ENCODE data around the gene PHLPP1. TPM values are rescaled to one million over a fixed set of nuclear protein-coding genes. Genes with fewer than 3 reads are reported as not detected.

The PHLPP1 gene
- total RNA-seq, 1 experiment from 2014 or later: 13.7 TPM

- no peak overlapping the region for H3K4me3 ChIP-seq (ENCODE audit: low read depth, low read length, poor library complexity, severe bottlenecking)
- ChIA-PET POLR2A (ENCODE audit: low non-redundant PET) (no interaction called here), CTCF (no interaction called here)
- no peaks in the 10 kb centered on the region for H3K27me3 ChIP-seq (replicated peaks; ENCODE audit: insufficient read depth, low read depth, low read length, poor library complexity)
- no peaks in the 10 kb centered on the region for H3K9me3 ChIP-seq (ENCODE audit: low read depth, low read length, poor library complexity, severe bottlenecking)
- DNase-seq (ENCODE audit: low spot score): no peak
- H3K27ac ChIP-seq (ENCODE audit: low read depth, low read length, poor library complexity, severe bottlenecking): no peak overlapping the region
- no peaks in the 10 kb centered on the region for H3K36me3 ChIP-seq (ENCODE audit: insufficient read depth, low read length, poor library complexity, severe bottlenecking)
- intact Hi-C loops (cut with micrococcal nuclease; ENCODE audit: unreplicated experiment): no loop called here
- no peaks in the 10 kb centered on the region for H3K4me1 ChIP-seq (ENCODE audit: insufficient read depth, low read length, poor library complexity, severe bottlenecking)
- TF ChIP-seq EZH2 (IDR thresholded peaks at IDR 0.05; ENCODE audit: borderline replicate concordance, low read depth, low read length, poor library complexity, severe bottlenecking) (no peak), CTCF (conservative IDR thresholded peaks at IDR 0.05; ENCODE audit: low read depth, low read length) (no peak)
- BruUV-seq (replicated peaks): no TSS peak
These were observed 223.1 kb downstream of the PHLPP1 start for GRCh38 chr18:62938487-62938886.

- Histone ChIP-seq H3K36me3 (ENCODE audit: insufficient read depth, low read length, poor library complexity, severe bottlenecking) (no peaks in the 10 kb centered on the region), H3K27ac (ENCODE audit: low read depth, low read length, poor library complexity, severe bottlenecking) (no peak overlapping the region), H3K4me1 (ENCODE audit: insufficient read depth, low read length, poor library complexity, severe bottlenecking) (no peaks in the 10 kb centered on the region), H3K4me3 (ENCODE audit: low read depth, low read length, poor library complexity, severe bottlenecking) (no peak overlapping the region), H3K27me3 (replicated peaks; ENCODE audit: insufficient read depth, low read depth, low read length, poor library complexity) (no peaks in the 10 kb centered on the region), H3K9me3 (ENCODE audit: low read depth, low read length, poor library complexity, severe bottlenecking) (no peaks in the 10 kb centered on the region)
- TF ChIP-seq EZH2 (IDR thresholded peaks at IDR 0.05; ENCODE audit: borderline replicate concordance, low read depth, low read length, poor library complexity, severe bottlenecking) (no peak), CTCF (conservative IDR thresholded peaks at IDR 0.05; ENCODE audit: low read depth, low read length) (no peak)
- intact Hi-C loops (cut with micrococcal nuclease; ENCODE audit: unreplicated experiment): no loop called here
- DNase-seq (ENCODE audit: low spot score): no peak
- no TSS peak for BruUV-seq (replicated peaks)
- POLR2A ChIA-PET (ENCODE audit: low non-redundant PET): interaction anchor here (0.6 kb wide), 1 partner anchor 423 kb away, joined by 6 read pairs; no protein-coding TSS in a partner anchor
- CTCF ChIA-PET: no interaction called here
These were observed 224.1 kb downstream of the PHLPP1 start for GRCh38 chr18:62939433-62939832.

- Histone ChIP-seq H3K9me3 (ENCODE audit: low read depth, low read length, poor library complexity, severe bottlenecking) (no peaks in the 10 kb centered on the region), H3K27me3 (replicated peaks; ENCODE audit: insufficient read depth, low read depth, low read length, poor library complexity) (no peaks in the 10 kb centered on the region), H3K36me3 (ENCODE audit: insufficient read depth, low read length, poor library complexity, severe bottlenecking) (no peaks in the 10 kb centered on the region), H3K4me3 (ENCODE audit: low read depth, low read length, poor library complexity, severe bottlenecking) (no peak overlapping the region), H3K4me1 (ENCODE audit: insufficient read depth, low read length, poor library complexity, severe bottlenecking) (no peaks in the 10 kb centered on the region), H3K27ac (ENCODE audit: low read depth, low read length, poor library complexity, severe bottlenecking) (no peak overlapping the region)
- ChIA-PET POLR2A (ENCODE audit: low non-redundant PET) (no interaction called here), CTCF (no interaction called here)
- BruUV-seq (replicated peaks): no TSS peak
- intact Hi-C loops (cut with micrococcal nuclease; ENCODE audit: unreplicated experiment): no loop called here
- TF ChIP-seq CTCF (conservative IDR thresholded peaks at IDR 0.05; ENCODE audit: low read depth, low read length): no peak
- TF ChIP-seq EZH2 (IDR thresholded peaks at IDR 0.05; ENCODE audit: borderline replicate concordance, low read depth, low read length, poor library complexity, severe bottlenecking): no peak
- no peak for DNase-seq (ENCODE audit: low spot score)
These were observed 224.6 kb downstream of the PHLPP1 start for GRCh38 chr18:62939926-62940325.
